GM21576 (cell line): Measurements from ENCODE around the gene PSORS1C1.
"Not testable (repeated sequence)": the region's sequence is repeated elsewhere in the genome, so short reads cannot be mapped to it uniquely, and the experiment has no call there.

Experiments
- ATAC-seq: cut with Tn5 transposase; IDR thresholded peaks from one replicate; pipeline ENCODE4 v1.9.1; 2021; ENCODE audit warnings: mild to moderate bottlenecking, moderate library complexity; ENCODE audit not compliant: unreplicated experiment

The PSORS1C1 gene

GRCh38 chr6:31157513-31158139 is 43.0 kb downstream of the PSORS1C1 start, which contains the start of gene CCHCR1:
TSS of gene CCHCR1 (minus strand) at chr6:31157802. CDS start at chr6:31157600, 202 bp downstream.
- ATAC-seq, result peak; percentile 1

DNA sequence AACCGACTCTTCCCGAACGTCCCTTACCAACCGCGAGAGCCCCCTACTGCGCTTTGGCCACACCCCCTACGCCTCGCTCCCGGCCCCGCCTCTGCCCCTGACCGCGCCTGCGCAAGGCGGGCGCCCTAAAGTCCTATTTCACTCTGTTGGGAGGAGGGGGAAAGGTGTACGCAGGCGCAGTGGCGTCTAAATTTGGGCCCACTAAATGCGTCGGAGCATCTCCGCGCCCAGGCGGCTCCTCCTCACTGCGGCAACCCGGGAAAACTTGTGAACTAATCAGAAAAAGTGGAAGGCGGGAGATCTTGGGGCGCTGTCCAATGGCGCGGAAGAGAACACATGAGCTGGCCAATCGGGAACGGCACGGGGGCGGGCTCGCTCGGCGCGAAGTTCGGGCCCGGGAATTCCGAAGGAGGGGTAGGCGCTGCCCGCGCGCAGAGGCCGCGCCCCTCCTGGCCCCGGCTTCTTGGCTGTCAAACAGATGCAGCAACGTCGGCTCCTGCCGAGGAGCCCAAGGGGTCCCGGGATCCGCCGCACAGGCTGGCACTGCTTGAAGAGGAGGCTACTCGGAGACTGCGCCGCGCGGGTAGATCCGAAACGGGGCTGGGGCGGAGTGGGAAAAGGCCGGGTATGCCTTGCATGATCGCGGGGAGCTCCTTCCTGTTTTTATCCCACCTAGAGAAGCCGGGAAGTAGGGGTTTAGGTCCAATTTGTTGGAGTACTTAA is 43.7 kb downstream of the PSORS1C1 start, which contains the start of gene TCF19:
Gene TCF19 (plus strand): TSS at position 450 of the 723 bp plus-strand sequence. CDS start 881 bp downstream, outside the sequence.
- ATAC-seq, result peak; percentile 73

DNA sequence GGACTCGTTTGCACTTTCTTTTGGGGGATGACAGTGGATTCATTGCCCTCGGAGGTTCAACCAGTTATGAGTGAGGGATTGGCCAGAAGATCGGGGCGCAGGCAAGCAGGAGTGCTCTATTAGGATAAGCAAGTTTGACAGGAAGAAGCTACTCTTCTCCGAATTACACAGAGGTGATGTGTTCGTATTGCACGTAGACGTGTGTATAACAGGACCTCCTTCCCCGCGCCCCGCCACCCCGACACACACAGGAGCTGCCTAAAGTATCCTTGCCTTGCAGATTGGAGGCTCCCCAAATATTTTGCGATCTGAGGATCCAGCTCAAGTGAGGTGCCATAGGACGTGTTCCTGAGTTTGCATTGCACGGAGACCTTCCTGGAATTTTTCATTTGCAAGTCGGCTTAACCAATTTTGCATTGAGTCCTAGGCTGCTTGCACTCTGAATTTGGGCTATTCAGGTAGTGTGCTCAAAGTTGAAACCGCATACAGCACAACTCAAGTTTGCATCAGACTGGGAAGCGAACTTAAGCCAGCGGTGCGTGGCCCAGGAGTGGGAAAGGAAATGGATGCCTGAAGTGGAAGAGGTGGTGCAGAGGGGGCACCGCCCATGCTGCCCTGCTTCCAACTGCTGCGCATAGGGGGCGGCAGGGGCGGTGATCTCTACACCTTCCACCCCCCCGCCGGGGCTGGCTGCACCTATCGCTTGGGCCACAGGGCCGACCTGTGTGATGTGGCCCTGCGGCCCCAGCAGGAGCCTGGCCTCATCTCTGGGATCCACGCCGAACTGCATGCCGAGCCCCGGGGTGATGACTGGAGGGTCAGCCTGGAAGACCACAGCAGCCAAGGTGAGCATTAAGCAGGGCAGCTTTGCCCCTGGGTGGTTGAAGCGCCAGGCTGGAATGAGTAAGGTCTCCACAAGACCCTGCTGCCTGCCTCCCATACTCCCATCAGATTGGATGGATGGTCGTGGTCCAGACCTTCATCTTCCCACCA is 44.6 kb downstream of the PSORS1C1 start:
- peak; percentile 3 for ATAC-seq

DNA sequence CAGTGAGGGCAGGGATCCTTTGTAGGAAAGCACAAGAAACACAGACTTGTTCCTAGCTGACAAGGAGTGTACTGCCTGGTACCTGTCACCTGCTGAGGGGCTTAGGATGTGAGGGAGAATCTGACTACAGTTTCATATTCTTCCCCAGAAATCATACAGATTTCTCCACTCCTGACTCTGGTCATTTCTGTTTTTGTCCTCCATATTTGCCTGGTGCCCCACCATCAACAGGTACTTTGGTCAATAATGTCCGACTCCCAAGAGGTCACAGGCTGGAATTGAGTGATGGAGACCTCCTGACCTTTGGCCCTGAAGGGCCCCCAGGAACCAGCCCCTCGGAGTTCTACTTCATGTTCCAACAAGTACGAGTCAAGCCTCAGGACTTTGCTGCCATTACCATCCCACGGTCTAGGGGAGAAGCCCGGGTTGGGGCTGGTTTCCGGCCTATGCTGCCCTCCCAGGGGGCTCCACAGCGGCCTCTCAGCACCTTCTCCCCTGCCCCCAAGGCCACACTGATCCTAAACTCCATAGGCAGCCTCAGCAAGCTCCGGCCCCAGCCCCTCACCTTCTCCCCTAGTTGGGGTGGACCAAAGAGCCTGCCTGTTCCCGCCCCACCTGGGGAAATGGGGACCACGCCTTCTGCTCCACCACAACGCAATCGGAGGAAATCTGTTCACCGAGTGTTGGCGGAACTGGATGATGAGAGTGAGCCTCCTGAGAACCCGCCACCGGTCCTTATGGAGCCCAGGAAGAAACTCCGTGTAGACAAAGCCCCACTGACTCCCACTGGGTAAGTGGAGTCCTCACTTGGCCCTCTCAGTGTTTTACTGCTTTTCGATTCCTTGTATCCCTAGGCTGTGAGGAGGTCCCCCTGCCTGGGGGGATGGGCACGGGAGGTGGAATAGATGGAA is 46.9 kb downstream of the PSORS1C1 start:
- no peak for ATAC-seq

- no peak for ATAC-seq
These were observed 48.0 kb downstream of the PSORS1C1 start for GRCh38 chr6:31162463-31163165.

GRCh38 chr6:31163922-31164321 is 49.3 kb downstream of the PSORS1C1 start:
- no peak for ATAC-seq

DNA sequence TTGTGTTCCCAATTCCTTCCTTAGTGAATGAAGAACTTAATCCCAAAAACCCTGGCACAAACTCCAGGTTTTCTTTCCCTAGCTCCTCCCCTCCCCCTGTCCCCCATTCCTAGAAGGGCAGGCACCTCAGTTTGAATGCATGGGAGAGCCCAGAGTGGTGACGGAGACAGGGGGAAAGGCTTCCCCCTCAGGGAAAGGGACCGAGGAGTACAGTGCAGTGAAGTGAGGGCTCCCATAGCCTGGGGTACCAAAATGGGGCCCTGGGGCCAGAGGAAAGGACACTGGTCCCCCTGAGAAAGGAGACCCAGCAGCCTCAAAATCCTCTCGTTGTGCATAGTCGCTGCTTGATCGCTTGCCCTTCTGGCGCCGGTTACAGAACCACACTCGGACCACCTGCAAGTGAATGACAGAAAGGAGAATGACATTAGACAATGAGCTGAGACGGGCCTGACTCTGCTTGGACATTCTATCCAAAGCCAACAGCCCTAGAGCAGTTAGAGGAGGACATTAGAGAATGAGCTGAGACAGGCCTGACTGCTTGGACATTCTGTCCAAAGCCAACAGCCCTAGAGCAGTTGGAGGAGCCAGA is 50.0 kb downstream of the PSORS1C1 start:
- not testable (repeated sequence) for ATAC-seq

GRCh38 chr6:31165064-31165832 is 50.6 kb downstream of the PSORS1C1 start:
- peak; percentile 67 for ATAC-seq

DNA sequence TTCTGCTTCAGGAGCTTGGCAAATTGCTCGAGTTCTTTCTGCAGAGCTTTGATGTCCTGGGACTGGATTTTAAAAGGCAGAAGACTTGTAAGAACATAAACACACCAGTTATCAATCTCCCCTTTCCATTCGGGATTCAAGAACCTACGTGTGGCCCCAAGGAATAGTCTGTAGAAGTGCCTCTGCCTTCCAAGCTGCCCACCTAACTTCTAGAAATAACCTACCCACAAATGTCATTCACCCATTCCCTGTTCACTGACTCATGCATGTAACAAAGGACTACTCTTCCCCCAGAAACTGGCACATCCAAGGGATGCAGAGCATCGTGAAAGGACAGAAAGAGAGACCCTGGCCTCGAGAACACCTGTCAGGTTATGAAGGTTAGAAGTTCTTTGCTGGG is 51.4 kb downstream of the PSORS1C1 start:
- ATAC-seq, result no peak

DNA sequence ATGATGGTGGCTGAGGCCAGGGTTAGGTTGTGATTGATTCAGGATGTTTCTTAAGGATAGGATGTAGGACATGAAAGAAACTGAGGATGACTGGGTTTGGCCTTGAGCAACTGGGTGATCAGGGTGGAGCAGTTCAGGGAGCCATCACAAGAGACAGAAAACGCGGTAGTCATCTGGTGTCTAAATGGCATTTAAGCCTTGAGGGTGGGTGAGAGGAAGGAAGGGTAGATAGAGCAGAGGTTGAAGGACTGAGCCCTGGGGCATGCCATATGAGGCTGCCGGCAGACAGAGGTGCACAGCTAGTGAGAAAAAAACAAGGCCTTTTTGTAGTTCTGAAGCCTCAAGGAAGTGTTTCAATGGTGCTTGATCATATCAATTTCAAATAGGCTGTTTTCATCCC is 54.0 kb downstream of the PSORS1C1 start:
- no peak for ATAC-seq

- ATAC-seq, result no peak
These were observed 54.7 kb downstream of the PSORS1C1 start for GRCh38 chr6:31169123-31169857.

DNA sequence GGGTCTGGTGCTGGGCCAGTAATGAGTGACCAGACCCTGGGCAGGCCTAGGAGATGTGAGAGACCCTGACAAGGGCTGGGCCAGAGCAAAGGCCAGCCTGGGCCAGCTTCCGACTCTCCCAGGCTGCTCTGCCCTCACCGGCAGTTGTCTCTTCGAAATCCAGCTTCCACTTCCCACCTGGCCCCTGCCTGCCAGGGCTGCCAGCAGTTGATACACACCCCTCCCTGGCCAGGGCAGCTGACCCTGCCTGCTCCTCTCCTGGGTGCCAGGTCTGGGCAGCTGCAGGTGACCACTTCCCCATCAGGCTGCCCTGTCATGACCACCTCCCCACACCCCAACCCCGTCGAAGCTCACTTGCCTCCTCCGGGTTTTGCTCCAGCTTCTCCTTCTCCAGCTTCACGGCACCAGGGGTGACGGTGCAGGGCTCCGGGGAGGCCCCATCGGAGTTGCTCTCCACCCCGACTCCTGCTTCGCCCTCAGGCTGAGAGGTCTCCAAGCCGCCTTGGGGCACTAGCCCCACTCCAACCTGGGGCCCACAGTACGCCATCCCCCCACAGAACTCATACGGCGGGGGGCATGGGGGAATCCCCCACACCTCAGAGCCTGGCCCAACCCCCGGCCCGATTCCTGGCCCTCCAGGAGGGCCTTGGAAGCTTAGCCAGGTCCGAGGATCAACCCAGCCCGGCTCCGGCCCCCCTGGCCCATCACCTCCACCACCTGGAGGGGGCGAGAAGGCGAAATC is 55.4 kb downstream of the PSORS1C1 start:
- not testable (repeated sequence) for ATAC-seq

DNA sequence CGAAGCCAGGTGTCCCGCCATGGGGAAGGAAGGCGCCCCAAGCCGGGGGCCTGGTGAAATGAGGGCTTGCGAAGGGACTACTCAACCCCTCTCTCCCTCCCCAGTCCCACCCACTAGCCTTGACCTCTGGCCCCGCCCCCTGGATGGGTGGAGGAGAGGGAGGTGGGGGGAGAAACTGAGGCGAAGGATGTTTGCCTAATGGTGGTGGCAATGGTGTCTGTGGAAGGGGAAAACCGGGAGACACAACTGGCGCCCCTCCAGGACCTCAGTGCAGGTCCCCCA is 55.9 kb downstream of the PSORS1C1 start, which contains the start of gene POU5F1:
Gene POU5F1 (minus strand): TSS at position 83 of the 282 bp plus-strand sequence. CDS start 62 bp downstream, at position 21.
- no peak for ATAC-seq

DNA sequence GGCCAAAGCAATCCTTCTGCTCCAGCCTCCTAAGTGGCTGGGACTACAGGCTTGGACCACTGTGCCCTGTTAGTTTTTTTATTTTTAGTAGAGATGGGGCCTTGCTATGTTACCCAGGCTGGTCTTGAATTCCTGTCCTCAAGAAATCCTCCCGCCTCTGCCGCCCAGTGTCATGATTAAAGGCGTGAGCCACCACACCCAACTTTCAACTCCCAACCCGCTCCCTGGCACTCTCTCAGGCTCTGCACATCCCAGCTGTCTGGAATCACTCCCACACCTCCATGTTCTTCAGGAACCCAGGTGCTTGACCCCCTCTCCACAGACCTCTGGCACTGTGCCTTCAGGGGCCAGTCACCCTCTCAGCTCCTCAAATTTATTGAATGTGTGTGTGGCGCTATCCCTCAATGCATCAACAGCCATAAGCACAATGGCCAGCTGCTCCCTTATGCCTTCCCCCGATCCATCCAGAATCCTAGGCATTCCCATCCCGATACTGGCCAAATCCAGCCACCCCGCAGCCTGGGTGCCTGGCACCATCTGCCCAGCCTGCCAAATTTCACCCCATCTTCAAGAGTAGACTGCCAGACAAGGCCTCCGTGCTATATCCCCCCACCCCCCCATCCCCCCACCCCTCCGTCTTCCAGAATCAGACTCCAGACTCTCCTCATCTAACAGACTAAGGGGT is 56.5 kb downstream of the PSORS1C1 start:
- no peak for ATAC-seq

- no peak for ATAC-seq
These were observed 57.6 kb downstream of the PSORS1C1 start for GRCh38 chr6:31171931-31172905.
